Natural killer cell treated with Interleukin-12 subunit alpha and Interleukin-12 subunit beta and Interleukin-15 and Interleukin-18, amount 100 ng/mL, for 72 hours (primary cell): ENCODE measurements around the gene PDE3B. TPM values are rescaled to one million over a fixed set of nuclear protein-coding genes. Genes with fewer than 3 reads are reported as not detected.
A peak's percentile ranks its signal among the peaks of the same experiment; 100 is the strongest.
"Not testable (repeated sequence)": the region's sequence is repeated elsewhere in the genome, so short reads cannot be mapped to it uniquely, and the experiment has no call there.

ENCODE experiments used
- ATAC-seq, 2 donors: fragments of 150-1000 bp; cut with Tn5 transposase in 1 of 2; sonication (Bioruptor Pico), chemical (Tn5 transposase) in 1 of 2; 2 replicates each; pipeline ENCODE4 v1.10.0; 2021
- DNase-seq: peaks from one replicate; pipeline ENCODE4 v3.0.0; 2022; ENCODE audit warnings: low spot score
- H3K27ac Mint-ChIP-seq, 2 donors: 1 replicate in 1 of 2; 2 replicates in 1 of 2; pipeline ENCODE4 v1.8.0; 2022; ENCODE audit warnings: mixed read lengths in 2 of 2, mild to moderate bottlenecking in 1 of 2, moderate library complexity in 1 of 2
- H3K27me3 Mint-ChIP-seq, 2 donors: 1 replicate in 1 of 2; 2 replicates in 1 of 2; pipeline ENCODE4 v1.8.0; 2022; ENCODE audit warnings: mixed read lengths in 2 of 2
- H3K36me3 Mint-ChIP-seq: one replicate; pipeline ENCODE4 v1.8.0; 2022; ENCODE audit warnings: mixed read lengths
- H3K4me1 Mint-ChIP-seq, 2 donors: 1 replicate in 1 of 2; 2 replicates in 1 of 2; pipeline ENCODE4 v1.8.0; 2022; ENCODE audit warnings: low read depth in 2 of 2, mixed read lengths in 2 of 2, mild to moderate bottlenecking in 1 of 2
- H3K4me3 Mint-ChIP-seq: one replicate; pipeline ENCODE4 v1.8.0; 2022; ENCODE audit warnings: mixed read lengths
- H3K9me3 Mint-ChIP-seq: 2 replicates; pipeline ENCODE4 v1.8.0; 2022; ENCODE audit warnings: mixed read lengths
- total RNA-seq, 2 donors: library from RNA; stranded (reverse); gene quantifications; one replicate each; pipeline ENCODE4 v1.2.3, GENCODE V29; 2022

The PDE3B gene
- total RNA-seq, 2 donors from 2014 or later, result 17.7 to 56.8 TPM

GRCh38 chr11:14673421-14673820 is 29.8 kb downstream of the PDE3B start:
- Mint-ChIP-seq H3K27me3 (no peaks in the 10 kb centered on the region), H3K27ac (no peak overlapping the region), H3K9me3 (no peaks in the 10 kb centered on the region), H3K4me3 (no peak overlapping the region), H3K4me1 (peaks cover 12 to 25% of the 10 kb centered on the region in 2 donors), H3K36me3 (peaks cover 4% of the 10 kb centered on the region)
- DNase-seq (no peak), ATAC-seq (no peak)

DNA sequence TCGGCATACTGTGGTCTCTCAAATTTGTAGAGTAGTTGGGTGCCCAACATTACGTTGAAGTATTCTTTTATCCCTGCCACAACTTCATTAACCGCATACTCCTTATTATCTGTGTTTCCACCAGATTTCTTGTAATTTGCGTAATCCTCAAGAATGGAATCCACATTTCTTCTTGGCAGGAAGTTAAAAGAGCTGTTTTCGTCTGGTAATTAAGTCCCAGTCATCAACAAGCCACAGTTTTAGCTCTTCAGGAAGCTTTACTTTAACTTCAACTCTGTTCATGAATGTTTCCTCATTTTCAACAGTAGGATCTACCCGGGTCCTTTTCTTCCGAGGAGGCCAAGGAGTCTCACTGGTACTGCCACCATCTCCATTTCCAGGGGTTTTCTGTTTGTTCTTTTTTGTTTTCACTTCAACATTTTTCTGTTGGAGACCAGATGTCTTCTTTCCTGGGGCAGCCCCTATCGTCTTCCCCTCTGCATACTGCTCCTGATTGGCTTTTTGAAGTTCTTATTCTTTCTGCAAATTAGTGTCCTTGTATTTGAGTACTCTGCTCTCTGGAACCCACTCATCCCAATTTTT is 30.3 kb downstream of the PDE3B start:
- peak overlapping the region in 1 of 2 donors; percentile 56 for H3K27ac Mint-ChIP-seq
- H3K4me3 Mint-ChIP-seq, result no peak overlapping the region
- H3K9me3 Mint-ChIP-seq, result no peaks in the 10 kb centered on the region
- DNase-seq, result no peak
- H3K4me1 Mint-ChIP-seq, result peaks cover 12 to 25% of the 10 kb centered on the region in 2 donors
- no peak for ATAC-seq
- H3K27me3 Mint-ChIP-seq, result no peaks in the 10 kb centered on the region
- peaks cover 5% of the 10 kb centered on the region for H3K36me3 Mint-ChIP-seq

GRCh38 chr11:14676068-14676467 is 32.5 kb downstream of the PDE3B start:
- peaks cover 15% of the 10 kb centered on the region for H3K36me3 Mint-ChIP-seq
- peak overlapping the region; percentile 20 for H3K4me3 Mint-ChIP-seq
- ATAC-seq (peak; percentile 72 to 77), DNase-seq (no peak)
- peaks cover 17 to 28% of the 10 kb centered on the region in 2 donors for H3K4me1 Mint-ChIP-seq
- peaks cover 0 to 4% of the 10 kb centered on the region in 2 donors for H3K27me3 Mint-ChIP-seq
- H3K27ac Mint-ChIP-seq, result peak overlapping the region; percentile 69
- H3K9me3 Mint-ChIP-seq, result peaks cover 4% of the 10 kb centered on the region

DNA sequence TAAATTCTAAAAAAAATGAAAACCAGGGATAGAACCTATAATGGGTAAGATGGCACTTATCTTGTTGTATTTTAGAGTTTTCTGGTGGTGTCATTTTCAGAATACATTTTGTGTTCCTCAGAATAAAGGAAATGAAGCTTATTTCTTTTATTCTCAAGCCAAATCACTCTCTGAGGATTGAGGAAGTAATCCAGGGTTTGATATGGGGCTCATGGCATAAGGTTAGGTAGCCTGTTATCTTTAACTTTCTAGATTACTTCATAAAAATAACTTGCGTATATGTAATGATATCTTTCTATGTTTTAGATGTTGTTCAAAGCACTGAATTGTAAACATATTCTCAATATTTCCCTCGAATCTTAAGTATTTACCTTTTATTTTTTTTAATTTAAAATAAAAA is 33.5 kb downstream of the PDE3B start:
- H3K9me3 Mint-ChIP-seq, result peaks cover 4% of the 10 kb centered on the region
- H3K36me3 Mint-ChIP-seq, result peaks cover 15% of the 10 kb centered on the region
- H3K27me3 Mint-ChIP-seq, result peaks cover 0 to 4% of the 10 kb centered on the region in 2 donors
- no peak overlapping the region for H3K4me3 Mint-ChIP-seq
- ATAC-seq (no peak), DNase-seq (no peak)
- peaks cover 17 to 26% of the 10 kb centered on the region in 2 donors for H3K4me1 Mint-ChIP-seq
- H3K27ac Mint-ChIP-seq, result no peak overlapping the region

DNA sequence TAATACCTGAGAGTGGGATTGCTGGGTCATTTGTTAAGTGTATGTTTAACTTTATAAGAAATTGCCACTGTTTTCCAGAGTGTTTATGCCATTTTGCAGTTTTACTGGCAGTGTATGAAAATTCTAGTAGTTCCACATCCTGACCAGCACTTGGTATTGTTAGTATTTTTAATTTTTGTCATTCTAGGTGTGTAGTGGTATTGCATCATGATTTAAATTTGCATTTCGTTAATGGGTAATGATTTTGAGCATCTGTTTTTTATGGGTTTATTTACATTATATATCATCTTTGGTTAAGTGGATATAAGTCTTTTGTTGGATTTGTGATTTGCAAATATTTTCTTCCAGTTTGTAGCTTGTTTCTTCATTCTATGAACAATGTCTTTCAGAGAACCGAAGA is 34.7 kb downstream of the PDE3B start:
- no peak overlapping the region for H3K27ac Mint-ChIP-seq
- peaks cover 0 to 4% of the 10 kb centered on the region in 2 donors for H3K27me3 Mint-ChIP-seq
- no peak overlapping the region for H3K4me3 Mint-ChIP-seq
- peaks cover 17 to 26% of the 10 kb centered on the region in 2 donors for H3K4me1 Mint-ChIP-seq
- ATAC-seq (no peak), DNase-seq (no peak)
- peaks cover 15% of the 10 kb centered on the region for H3K36me3 Mint-ChIP-seq
- H3K9me3 Mint-ChIP-seq, result peaks cover 4% of the 10 kb centered on the region

DNA sequence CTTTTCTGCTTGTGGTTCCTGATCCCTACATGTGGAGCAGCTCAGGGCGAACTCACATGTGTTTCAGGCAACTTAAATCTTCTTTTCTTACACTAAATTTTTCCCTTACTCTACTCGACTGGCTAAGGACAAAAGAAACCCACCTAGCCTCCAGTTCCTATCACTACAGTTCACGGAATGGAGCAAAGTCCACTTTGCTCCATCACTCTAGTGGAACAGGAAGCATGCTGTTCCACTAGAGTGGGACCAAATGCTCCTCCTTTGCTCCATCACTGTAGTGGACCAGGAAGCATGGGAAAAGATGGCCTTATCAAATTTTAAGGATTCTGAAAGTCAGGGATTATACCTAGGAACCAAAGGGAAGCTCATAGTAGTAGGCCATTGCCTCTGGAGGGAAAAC is 36.1 kb downstream of the PDE3B start:
- Mint-ChIP-seq H3K36me3 (peaks cover 17% of the 10 kb centered on the region), H3K4me1 (peaks cover 15 to 26% of the 10 kb centered on the region in 2 donors), H3K27ac (peak overlapping the region in 1 of 2 donors; percentile 9), H3K27me3 (peaks cover 0 to 8% of the 10 kb centered on the region in 2 donors), H3K4me3 (no peak overlapping the region), H3K9me3 (peaks cover 4% of the 10 kb centered on the region)
- DNase-seq, result no peak
- no peak for ATAC-seq

- ATAC-seq, H3K4me3 Mint-ChIP-seq, H3K27ac Mint-ChIP-seq: not testable (repeated sequence)
Observed at GRCh38 chr11:14684234-14684915, 40.8 kb downstream of the PDE3B start.

GRCh38 chr11:14687456-14687855 is 43.9 kb downstream of the PDE3B start:
- H3K9me3 Mint-ChIP-seq, result no peaks in the 10 kb centered on the region
- no peak for ATAC-seq
- H3K27me3 Mint-ChIP-seq, result peaks cover 0 to 6% of the 10 kb centered on the region in 2 donors
- peaks cover 8 to 12% of the 10 kb centered on the region in 2 donors for H3K4me1 Mint-ChIP-seq
- H3K4me3 Mint-ChIP-seq, result no peak overlapping the region
- no peak for DNase-seq
- peaks cover 11% of the 10 kb centered on the region for H3K36me3 Mint-ChIP-seq
- H3K27ac Mint-ChIP-seq, result no peak overlapping the region

More at GRCh38 chr11:14684234-14684915, 40.8 kb downstream of the PDE3B start:
- not testable (repeated sequence) for DNase-seq, H3K9me3 Mint-ChIP-seq, H3K27me3 Mint-ChIP-seq
- Mint-ChIP-seq H3K4me1 (peaks cover 8 to 11% of the 10 kb centered on the region in 2 donors), H3K36me3 (peaks cover 11% of the 10 kb centered on the region)

DNA sequence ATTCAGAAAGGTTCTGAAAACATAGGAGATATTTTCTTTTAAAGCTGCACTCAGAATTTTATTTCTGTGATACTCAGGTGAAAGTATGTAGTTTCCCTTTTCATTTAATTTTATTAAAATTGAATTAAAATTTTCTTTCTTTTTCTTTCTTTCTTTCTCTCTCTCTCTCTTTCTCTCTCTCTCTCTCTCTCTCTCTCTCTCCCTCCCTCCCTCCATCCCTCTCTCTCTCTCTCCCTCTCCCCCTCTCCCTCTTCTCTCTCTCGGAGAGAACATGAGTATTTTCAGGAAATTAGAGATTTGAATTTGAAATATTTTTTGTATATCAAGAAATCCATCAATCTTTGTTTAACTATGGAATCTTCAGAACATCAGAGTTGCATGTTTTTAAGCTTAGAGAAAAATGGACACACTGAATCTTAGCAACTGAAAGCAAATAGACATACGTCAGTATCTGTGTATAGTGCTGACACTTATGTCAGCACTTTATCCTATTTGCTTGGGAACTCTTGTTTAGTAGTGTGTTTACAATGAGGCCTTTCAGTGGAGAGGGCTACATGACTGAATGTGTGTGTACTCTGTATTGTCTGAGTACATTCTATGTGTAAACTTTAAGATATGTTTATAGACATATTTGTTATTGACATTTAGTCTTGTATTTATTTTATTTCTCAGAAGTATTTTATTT is 44.5 kb downstream of the PDE3B start:
- Mint-ChIP-seq H3K27me3 (peaks cover 0 to 6% of the 10 kb centered on the region in 2 donors), H3K4me3 (no peak overlapping the region)

DNA sequence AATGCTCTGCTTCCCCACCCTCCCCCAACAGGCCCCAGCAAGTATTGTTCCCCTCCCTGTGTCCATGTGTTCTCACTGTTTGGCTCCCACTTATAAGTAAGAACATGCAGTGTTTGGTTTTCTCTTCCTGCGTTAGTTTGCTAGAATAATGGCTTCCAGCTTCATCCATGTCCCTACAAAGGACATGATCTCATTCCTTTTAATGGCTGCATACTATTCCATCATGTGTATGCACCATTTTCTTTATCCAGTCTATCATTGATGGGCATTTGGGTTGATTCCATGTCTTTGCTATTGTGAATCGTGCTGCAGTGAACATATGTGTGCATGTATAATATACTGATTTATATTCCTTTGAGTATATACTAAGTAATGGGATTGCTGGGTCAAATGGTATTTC is 52.1 kb downstream of the PDE3B start:
- not testable (repeated sequence) for H3K4me3 Mint-ChIP-seq, H3K27me3 Mint-ChIP-seq, H3K9me3 Mint-ChIP-seq, DNase-seq, ATAC-seq, H3K27ac Mint-ChIP-seq
- H3K4me1 Mint-ChIP-seq, result peaks cover 9 to 17% of the 10 kb centered on the region in 2 donors
- peaks cover 19% of the 10 kb centered on the region for H3K36me3 Mint-ChIP-seq

More for the DNA sequence above, 44.5 kb downstream of the PDE3B start:
- DNase-seq (no peak), ATAC-seq (no peak)
- H3K4me1 Mint-ChIP-seq, result peaks cover 8 to 12% of the 10 kb centered on the region in 2 donors
- peaks cover 14% of the 10 kb centered on the region for H3K36me3 Mint-ChIP-seq
- H3K9me3 Mint-ChIP-seq, result peaks cover 2% of the 10 kb centered on the region
- H3K27ac Mint-ChIP-seq, result no peak overlapping the region

DNA sequence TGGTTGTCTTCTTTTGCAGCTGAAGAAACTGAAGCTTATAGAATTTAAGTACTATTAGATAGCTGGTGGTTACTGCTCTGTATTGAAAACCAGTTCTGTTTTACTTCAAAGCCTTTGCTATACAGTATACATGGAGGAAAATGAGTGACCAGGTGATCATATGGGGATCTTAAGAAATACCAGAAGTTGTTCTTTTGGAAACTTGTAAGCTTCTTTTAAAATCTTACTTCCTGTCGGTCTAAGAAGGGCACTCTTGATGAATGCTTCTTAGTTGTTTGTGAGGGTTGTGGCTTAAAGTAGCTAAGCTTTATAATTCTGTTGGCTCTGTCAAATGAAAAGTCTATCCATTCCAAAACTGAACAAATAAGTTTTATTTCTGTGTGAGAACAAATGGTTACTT is 55.2 kb downstream of the PDE3B start:
- Mint-ChIP-seq H3K36me3 (peaks cover 22% of the 10 kb centered on the region), H3K27ac (no peak overlapping the region), H3K27me3 (no peaks in the 10 kb centered on the region), H3K9me3 (peaks cover 8% of the 10 kb centered on the region), H3K4me3 (no peak overlapping the region), H3K4me1 (peaks cover 7 to 21% of the 10 kb centered on the region in 2 donors)
- DNase-seq (no peak), ATAC-seq (no peak)

- DNase-seq, result no peak
- no peak for ATAC-seq
- peaks cover 7 to 21% of the 10 kb centered on the region in 2 donors for H3K4me1 Mint-ChIP-seq
- no peaks in the 10 kb centered on the region for H3K27me3 Mint-ChIP-seq
- H3K9me3 Mint-ChIP-seq, result peaks cover 10% of the 10 kb centered on the region
- H3K27ac Mint-ChIP-seq, result no peak overlapping the region
- peaks cover 31% of the 10 kb centered on the region for H3K36me3 Mint-ChIP-seq
- H3K4me3 Mint-ChIP-seq, result peak overlapping the region; percentile 27
Observed at GRCh38 chr11:14700593-14700992, 57.0 kb downstream of the PDE3B start.

- Mint-ChIP-seq H3K27me3 (peaks cover 0 to 6% of the 10 kb centered on the region in 2 donors), H3K4me3 (no peak overlapping the region), H3K9me3 (peaks cover 13% of the 10 kb centered on the region), H3K4me1 (peaks cover 4 to 21% of the 10 kb centered on the region in 2 donors), H3K27ac (no peak overlapping the region), H3K36me3 (peaks cover 32% of the 10 kb centered on the region)
- DNase-seq (no peak), ATAC-seq (no peak)
Observed at GRCh38 chr11:14702760-14703159, 59.2 kb downstream of the PDE3B start.

DNA sequence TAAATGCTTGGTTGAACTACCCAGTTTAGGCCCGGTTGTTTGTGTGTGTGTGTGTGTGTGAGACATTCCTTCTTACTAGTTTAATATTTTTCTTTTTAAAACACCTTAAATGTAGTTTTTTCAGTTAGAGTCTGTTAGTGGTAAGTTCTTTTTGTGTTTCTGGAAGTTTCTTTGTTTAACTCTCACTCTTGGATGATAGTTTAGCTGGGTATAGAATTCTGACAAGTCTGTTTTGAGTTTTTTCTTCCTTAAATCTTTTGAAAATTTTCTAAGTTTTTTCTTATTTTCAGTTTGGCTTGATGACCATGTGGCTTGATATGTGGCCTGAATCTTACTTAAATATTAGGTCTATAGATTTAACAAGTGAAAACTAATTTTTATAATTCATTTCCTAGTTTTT is 60.1 kb downstream of the PDE3B start:
- ATAC-seq (no peak), DNase-seq (no peak)
- Mint-ChIP-seq H3K27me3 (peaks cover 0 to 6% of the 10 kb centered on the region in 2 donors), H3K4me1 (peaks cover 3 to 20% of the 10 kb centered on the region in 2 donors), H3K27ac (no peak overlapping the region), H3K9me3 (peaks cover 13% of the 10 kb centered on the region), H3K4me3 (no peak overlapping the region), H3K36me3 (peaks cover 37% of the 10 kb centered on the region)
